Nephron (organoid): ENCODE data around the gene NINJ1.
A peak's percentile ranks its signal among the peaks of the same experiment; 100 is the strongest.
"Not testable (repeated sequence)": the region's sequence is repeated elsewhere in the genome, so short reads cannot be mapped to it uniquely, and the experiment has no call there.

Experiments used
- H3K27ac Mint-ChIP-seq, 3 experiments: 2 replicates each; pipeline ENCODE4 v1.8.0; 2020; ENCODE audit warnings: mixed read lengths in 3 of 3, mild to moderate bottlenecking in 2 of 3, moderate library complexity in 1 of 3
- H3K27me3 Mint-ChIP-seq: 2 replicates; pipeline ENCODE4 v1.8.0; 2021; ENCODE audit warnings: low read depth, mild to moderate bottlenecking, moderate library complexity, mixed read lengths
- H3K36me3 Mint-ChIP-seq: 2 replicates; pipeline ENCODE4 v1.8.0; 2020; ENCODE audit warnings: low read depth, mixed read lengths
- H3K4me1 Mint-ChIP-seq: 2 replicates; pipeline ENCODE4 v1.8.0; 2020; ENCODE audit warnings: mixed read lengths
- H3K4me3 Mint-ChIP-seq, 3 experiments: 2 replicates each; pipeline ENCODE4 v1.8.0; 2020; ENCODE audit warnings: mild to moderate bottlenecking in 3 of 3, mixed read lengths in 3 of 3, moderate library complexity in 2 of 3
- H3K9me3 Mint-ChIP-seq: 2 replicates; pipeline ENCODE4 v1.8.0; 2020; ENCODE audit warnings: mixed read lengths
- TF ChIP-seq, protein P1 (sequence below), 3 experiments: fragments of 200-600 bp; sonication (generic); IDR thresholded peaks; one replicate each; pipeline ENCODE4 v1.5.0; 2021; ENCODE audit warnings: antibody characterized with exemption in 3 of 3; ENCODE audit not compliant: unreplicated experiment in 3 of 3

Gene NINJ1

GRCh38 chr9:93107825-93108161, 26.3 kb downstream of the NINJ1 start:
- peaks cover 25% of the 10 kb centered on the region for H3K9me3 Mint-ChIP-seq
- TF ChIP-seq, protein P1, sequence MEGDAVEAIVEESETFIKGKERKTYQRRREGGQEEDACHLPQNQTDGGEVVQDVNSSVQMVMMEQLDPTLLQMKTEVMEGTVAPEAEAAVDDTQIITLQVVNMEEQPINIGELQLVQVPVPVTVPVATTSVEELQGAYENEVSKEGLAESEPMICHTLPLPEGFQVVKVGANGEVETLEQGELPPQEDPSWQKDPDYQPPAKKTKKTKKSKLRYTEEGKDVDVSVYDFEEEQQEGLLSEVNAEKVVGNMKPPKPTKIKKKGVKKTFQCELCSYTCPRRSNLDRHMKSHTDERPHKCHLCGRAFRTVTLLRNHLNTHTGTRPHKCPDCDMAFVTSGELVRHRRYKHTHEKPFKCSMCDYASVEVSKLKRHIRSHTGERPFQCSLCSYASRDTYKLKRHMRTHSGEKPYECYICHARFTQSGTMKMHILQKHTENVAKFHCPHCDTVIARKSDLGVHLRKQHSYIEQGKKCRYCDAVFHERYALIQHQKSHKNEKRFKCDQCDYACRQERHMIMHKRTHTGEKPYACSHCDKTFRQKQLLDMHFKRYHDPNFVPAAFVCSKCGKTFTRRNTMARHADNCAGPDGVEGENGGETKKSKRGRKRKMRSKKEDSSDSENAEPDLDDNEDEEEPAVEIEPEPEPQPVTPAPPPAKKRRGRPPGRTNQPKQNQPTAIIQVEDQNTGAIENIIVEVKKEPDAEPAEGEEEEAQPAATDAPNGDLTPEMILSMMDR (IDR thresholded peaks at IDR 0.05; ENCODE audit: unreplicated experiment in 3 of 3) = no peak
- H3K4me1 Mint-ChIP-seq = peaks cover 6% of the 10 kb centered on the region
- H3K27me3 Mint-ChIP-seq = no peaks in the 10 kb centered on the region
- H3K36me3 Mint-ChIP-seq = peaks cover 42% of the 10 kb centered on the region
- no peak overlapping the region for H3K4me3 Mint-ChIP-seq
- H3K27ac Mint-ChIP-seq = no peak overlapping the region

DNA sequence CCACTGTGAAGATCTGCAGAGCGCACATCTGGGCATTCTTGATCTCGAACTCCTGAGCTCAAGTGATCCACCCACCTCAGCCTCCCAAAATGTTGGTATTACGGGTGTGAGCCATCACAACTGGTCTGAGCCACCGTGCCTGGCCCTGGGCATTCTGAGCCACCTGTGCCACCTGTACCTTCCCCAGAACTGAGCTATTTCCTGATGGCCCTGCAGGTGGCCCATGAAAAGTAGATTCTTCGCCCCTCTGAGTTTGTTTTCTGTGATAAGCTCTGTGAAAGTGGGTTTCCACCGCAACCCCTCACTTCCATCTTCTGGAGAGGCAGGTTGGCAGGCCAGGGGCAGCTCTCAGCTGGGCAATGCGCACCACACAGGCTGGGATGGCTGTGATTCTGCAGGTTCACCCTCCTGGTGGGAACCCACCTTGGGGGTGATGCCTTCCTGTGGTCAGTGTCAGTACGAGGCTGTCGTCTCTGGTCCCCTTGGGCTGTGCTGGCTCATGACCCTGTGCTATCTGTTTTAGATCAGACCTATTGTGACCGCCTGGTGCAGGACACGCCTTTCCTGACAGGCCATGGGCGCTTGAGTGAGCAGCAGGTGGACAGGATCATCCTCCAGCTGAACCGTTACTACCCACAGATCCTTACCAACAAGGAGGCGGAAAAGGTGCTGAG, 26.8 kb downstream of the NINJ1 start:
- Mint-ChIP-seq H3K27me3 (no peaks in the 10 kb centered on the region), H3K36me3 (peaks cover 45% of the 10 kb centered on the region), H3K4me1 (peaks cover 6% of the 10 kb centered on the region), H3K27ac (no peak overlapping the region), H3K4me3 (no peak overlapping the region), H3K9me3 (peaks cover 28% of the 10 kb centered on the region)
- TF ChIP-seq, protein P1 (IDR thresholded peaks at IDR 0.05; ENCODE audit: unreplicated experiment in 3 of 3) = no peak

- Mint-ChIP-seq H3K36me3 (peaks cover 46% of the 10 kb centered on the region), H3K9me3 (peaks cover 32% of the 10 kb centered on the region), H3K4me3 (no peak overlapping the region), H3K27me3 (no peaks in the 10 kb centered on the region), H3K27ac (no peak overlapping the region), H3K4me1 (peaks cover 6% of the 10 kb centered on the region)
- TF ChIP-seq, protein P1 (IDR thresholded peaks at IDR 0.05; ENCODE audit: unreplicated experiment in 3 of 3) = no peak
These were observed 28.4 kb downstream of the NINJ1 start for GRCh38 chr9:93105620-93106019.

GRCh38 chr9:93101086-93101485, 33.0 kb downstream of the NINJ1 start:
- H3K27ac Mint-ChIP-seq, H3K27me3 Mint-ChIP-seq, H3K4me3 Mint-ChIP-seq: not testable (repeated sequence)
- Mint-ChIP-seq H3K9me3 (peaks cover 34% of the 10 kb centered on the region), H3K4me1 (peaks cover 16% of the 10 kb centered on the region), H3K36me3 (peaks cover 39% of the 10 kb centered on the region)

- peak overlapping the region in 2 of 3 experiments; percentile 16 to 19 for H3K4me3 Mint-ChIP-seq
- H3K9me3 Mint-ChIP-seq = peaks cover 28% of the 10 kb centered on the region
- no peaks in the 10 kb centered on the region for H3K27me3 Mint-ChIP-seq
- TF ChIP-seq, protein P1 (IDR thresholded peaks at IDR 0.05; ENCODE audit: unreplicated experiment in 3 of 3) = no peak
- peaks cover 16% of the 10 kb centered on the region for H3K4me1 Mint-ChIP-seq
- peaks cover 31% of the 10 kb centered on the region for H3K36me3 Mint-ChIP-seq
- H3K27ac Mint-ChIP-seq = no peak overlapping the region
These were observed 33.8 kb downstream of the NINJ1 start for GRCh38 chr9:93100276-93100636.

DNA sequence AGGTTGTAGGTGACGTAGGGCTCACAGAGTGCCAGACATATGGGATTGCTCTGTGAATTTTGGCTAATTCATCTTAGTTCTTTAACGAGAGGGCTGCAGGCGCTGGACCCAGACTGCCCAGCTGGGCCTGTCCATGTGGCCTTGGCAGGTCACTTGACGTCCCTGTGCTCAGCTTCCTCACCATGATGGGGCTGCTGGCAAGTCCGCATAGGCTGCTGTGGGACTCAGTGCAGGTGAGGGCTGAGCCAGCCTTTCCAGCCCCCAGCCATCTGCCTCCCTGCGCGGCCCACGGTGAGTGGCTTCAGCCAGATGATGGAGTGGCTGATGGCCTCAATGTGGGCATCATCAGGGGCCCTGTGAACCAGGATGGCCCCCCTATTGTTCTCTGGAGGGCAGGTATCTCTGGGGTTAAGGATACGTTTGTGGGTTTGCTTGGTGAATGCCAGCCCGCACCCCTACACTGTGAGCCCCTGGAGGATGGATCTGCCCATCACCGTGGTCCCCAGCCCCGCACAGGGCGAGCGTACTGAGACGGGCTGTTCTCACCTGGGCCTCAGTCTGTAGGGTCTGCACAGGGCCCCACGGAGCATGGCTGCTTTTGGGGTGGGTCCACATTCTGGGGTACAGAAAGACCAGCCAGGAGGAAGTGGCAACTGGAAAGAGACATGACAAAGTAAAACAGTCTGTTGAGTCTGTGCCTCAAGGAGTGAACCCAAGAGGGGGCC, 34.3 kb downstream of the NINJ1 start:
- Mint-ChIP-seq H3K27ac (no peak overlapping the region), H3K4me1 (peaks cover 18% of the 10 kb centered on the region), H3K27me3 (no peaks in the 10 kb centered on the region), H3K36me3 (peaks cover 26% of the 10 kb centered on the region), H3K4me3 (peak overlapping the region; percentile 39 to 82 (median 74)), H3K9me3 (peaks cover 23% of the 10 kb centered on the region)
- TF ChIP-seq, protein P1 (IDR thresholded peaks at IDR 0.05; ENCODE audit: unreplicated experiment in 3 of 3) = no peak
